ENCODE measurements around the gene DCAF12.

GRCh38 chr9:34087370-34087769, 39.1 kb downstream of the DCAF12 start:
- TF ChIP-seq CTCF (IDR thresholded peaks at IDR 0.05; ENCODE audit: low read depth, low read length, missing input control) = no peak
- TF ChIP-seq MAX (IDR thresholded peaks at IDR 0.05) = no peak
- TF ChIP-seq YY1 (IDR thresholded peaks at IDR 0.05) = no peak
- TF ChIP-seq GABPA (IDR thresholded peaks at IDR 0.05 in 1 of 2, conservative IDR thresholded peaks at IDR 0.05 in 1 of 2) = no peak
- TF ChIP-seq NR2F2 (IDR thresholded peaks at IDR 0.05) = no peak
- no peak for TF ChIP-seq FOXA1 (IDR thresholded peaks at IDR 0.05)
- TF ChIP-seq ZBTB33 (IDR thresholded peaks at IDR 0.05) = no peak
- TF ChIP-seq ATF3 (IDR thresholded peaks at IDR 0.05) = no peak
- TF ChIP-seq RAD21 (IDR thresholded peaks at IDR 0.05) = no peak
- TF ChIP-seq SP1 (IDR thresholded peaks at IDR 0.05) = no peak
- TF ChIP-seq REST (IDR thresholded peaks at IDR 0.05) = no peak
- TF ChIP-seq JUND (IDR thresholded peaks at IDR 0.05) = no peak
- TF ChIP-seq RXRA (IDR thresholded peaks at IDR 0.05) = no peak

Data from liver (tissue), 3 donors.